Islet of Langerhans (tissue), 1 donor: Measurements from ENCODE around the gene TSTD2.

Source experiments
- FAIRE-seq: peaks from one replicate; lab custom pipeline; 2011; peaks lifted over from hg19 to GRCh38; lab: Jason Lieb, UNC

Gene TSTD2

GRCh38 chr9:97562542-97562941 lies 70.6 kb downstream of the TSTD2 start:
- FAIRE-seq, result no peak

- FAIRE-seq, result no peak
Observed at GRCh38 chr9:97561501-97561900, 71.7 kb downstream of the TSTD2 start.

- FAIRE-seq, result no peak
Observed at GRCh38 chr9:97560851-97561250, 72.3 kb downstream of the TSTD2 start.

GRCh38 chr9:97560154-97560553 lies 73.0 kb downstream of the TSTD2 start:
- no peak for FAIRE-seq

GRCh38 chr9:97559111-97559514 lies 74.1 kb downstream of the TSTD2 start:
- no peak for FAIRE-seq

GRCh38 chr9:97558701-97559101 lies 74.5 kb downstream of the TSTD2 start:
- no peak for FAIRE-seq

GRCh38 chr9:97557606-97558095 lies 75.5 kb downstream of the TSTD2 start:
- no peak for FAIRE-seq

GRCh38 chr9:97556721-97557605 lies 76.2 kb downstream of the TSTD2 start:
- no peak for FAIRE-seq

- no peak for FAIRE-seq
Observed at GRCh38 chr9:97556036-97556720, 77.0 kb downstream of the TSTD2 start.

GRCh38 chr9:97555164-97555563 lies 78.0 kb downstream of the TSTD2 start:
- no peak for FAIRE-seq

GRCh38 chr9:97554566-97555075 lies 78.5 kb downstream of the TSTD2 start:
- FAIRE-seq, result no peak

GRCh38 chr9:97553841-97554240 lies 79.3 kb downstream of the TSTD2 start:
- no peak for FAIRE-seq

- FAIRE-seq, result no peak
Observed at GRCh38 chr9:97553141-97553540, 80.0 kb downstream of the TSTD2 start.

GRCh38 chr9:97551308-97551707 lies 81.9 kb downstream of the TSTD2 start:
- FAIRE-seq, result no peak

- FAIRE-seq, result no peak
Observed at GRCh38 chr9:97550386-97550785, 82.8 kb downstream of the TSTD2 start.
